Measurements from ENCODE around the gene GOLGA5.

GOLGA5 gene

DNA sequence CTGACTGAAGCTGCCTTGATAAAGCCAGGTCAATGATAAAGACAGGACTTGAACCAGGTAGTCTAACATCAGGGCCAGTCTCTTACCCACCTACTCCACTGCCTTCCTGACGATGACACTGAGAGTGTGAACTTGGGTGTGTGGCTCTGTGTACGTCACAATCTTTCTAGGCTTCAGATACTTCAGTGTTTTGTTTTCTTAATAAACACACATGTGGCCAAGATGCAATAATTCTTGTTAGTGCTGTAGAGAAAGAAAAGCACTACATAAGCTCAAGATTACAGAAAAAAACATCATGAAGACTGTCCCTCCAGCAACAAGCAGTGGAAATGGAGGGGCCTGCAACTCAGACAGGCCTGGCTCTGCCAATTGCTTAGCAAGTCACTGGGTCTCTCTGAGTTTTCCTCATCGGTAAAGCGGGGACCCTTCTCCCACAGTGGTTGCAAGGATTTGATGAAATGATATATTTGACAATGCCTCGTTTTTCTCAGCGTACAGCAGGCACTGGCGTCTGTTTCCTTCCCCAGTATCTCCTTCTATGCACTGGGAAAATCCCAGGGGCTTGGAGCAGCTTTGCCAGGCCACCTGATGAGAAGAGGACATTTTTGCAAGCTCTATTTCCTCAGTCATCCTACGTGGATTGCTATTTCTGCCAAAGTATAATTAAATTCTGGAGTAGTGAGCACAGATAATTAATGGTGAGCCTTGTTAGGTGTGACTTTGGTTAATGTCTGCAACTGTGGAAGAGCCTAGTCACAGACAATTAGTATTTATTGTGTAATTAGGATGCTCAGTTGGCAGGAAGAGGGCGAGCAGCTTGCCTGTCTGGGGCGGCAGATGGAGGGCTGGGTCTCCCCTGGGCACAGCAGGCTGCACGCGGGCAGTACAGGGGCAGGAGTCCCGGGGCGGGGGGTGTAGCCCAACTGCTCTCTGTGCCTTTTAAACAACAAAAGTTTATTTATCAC lies 73.1 kb downstream of the GOLGA5 start:
- no peak overlapping the region for H3K4me3 ChIP-seq (replicated peaks; ENCODE audit: low read depth, low read length)
- TF ChIP-seq, protein P1, sequence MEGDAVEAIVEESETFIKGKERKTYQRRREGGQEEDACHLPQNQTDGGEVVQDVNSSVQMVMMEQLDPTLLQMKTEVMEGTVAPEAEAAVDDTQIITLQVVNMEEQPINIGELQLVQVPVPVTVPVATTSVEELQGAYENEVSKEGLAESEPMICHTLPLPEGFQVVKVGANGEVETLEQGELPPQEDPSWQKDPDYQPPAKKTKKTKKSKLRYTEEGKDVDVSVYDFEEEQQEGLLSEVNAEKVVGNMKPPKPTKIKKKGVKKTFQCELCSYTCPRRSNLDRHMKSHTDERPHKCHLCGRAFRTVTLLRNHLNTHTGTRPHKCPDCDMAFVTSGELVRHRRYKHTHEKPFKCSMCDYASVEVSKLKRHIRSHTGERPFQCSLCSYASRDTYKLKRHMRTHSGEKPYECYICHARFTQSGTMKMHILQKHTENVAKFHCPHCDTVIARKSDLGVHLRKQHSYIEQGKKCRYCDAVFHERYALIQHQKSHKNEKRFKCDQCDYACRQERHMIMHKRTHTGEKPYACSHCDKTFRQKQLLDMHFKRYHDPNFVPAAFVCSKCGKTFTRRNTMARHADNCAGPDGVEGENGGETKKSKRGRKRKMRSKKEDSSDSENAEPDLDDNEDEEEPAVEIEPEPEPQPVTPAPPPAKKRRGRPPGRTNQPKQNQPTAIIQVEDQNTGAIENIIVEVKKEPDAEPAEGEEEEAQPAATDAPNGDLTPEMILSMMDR (IDR thresholded peaks at IDR 0.05; ENCODE audit: low read length, missing control alignments) = no peak

DNA sequence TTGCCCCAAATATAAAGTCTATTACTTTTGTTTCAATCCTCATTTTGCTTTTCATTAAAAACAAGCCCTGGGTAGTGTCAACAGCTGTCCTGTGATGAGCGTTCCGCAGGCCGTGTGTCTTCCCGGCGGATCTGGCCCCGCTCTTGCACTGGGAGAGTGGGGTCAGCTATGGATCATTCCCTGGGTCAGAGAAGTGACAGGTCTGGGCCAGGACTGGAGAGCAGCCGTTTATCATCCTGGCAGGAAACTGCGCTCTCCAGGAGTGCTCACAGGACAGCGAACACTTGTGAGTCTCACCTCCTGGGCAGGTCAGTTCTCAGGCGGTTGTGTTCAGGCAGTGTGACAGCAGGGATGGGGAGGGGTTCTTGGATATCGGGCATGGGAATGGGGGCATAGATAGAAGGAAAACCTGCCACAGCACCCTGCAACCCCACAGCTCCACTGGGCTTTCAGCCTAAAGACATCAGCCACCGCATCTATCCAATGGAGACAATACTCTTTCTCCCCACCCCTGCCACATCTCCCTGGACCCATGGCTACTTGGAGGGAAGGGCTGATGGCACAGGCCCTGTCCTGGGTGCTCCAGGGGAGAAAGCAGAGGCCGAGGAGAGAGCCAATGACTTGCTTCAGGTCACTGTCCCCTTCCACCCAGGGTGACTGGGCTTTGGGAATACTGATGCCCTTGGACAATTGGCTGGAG lies 81.0 kb downstream of the GOLGA5 start:
- no peak for DNase-seq (ENCODE audit: low read depth)
- TF ChIP-seq, protein P1 (IDR thresholded peaks at IDR 0.05; ENCODE audit: low read length, missing control alignments) = no peak
- no peak overlapping the region for H3K4me3 ChIP-seq (replicated peaks; ENCODE audit: low read depth, low read length)

More for the DNA sequence above, 73.1 kb downstream of the GOLGA5 start:
- no peak for DNase-seq (ENCODE audit: low read depth)

DNA sequence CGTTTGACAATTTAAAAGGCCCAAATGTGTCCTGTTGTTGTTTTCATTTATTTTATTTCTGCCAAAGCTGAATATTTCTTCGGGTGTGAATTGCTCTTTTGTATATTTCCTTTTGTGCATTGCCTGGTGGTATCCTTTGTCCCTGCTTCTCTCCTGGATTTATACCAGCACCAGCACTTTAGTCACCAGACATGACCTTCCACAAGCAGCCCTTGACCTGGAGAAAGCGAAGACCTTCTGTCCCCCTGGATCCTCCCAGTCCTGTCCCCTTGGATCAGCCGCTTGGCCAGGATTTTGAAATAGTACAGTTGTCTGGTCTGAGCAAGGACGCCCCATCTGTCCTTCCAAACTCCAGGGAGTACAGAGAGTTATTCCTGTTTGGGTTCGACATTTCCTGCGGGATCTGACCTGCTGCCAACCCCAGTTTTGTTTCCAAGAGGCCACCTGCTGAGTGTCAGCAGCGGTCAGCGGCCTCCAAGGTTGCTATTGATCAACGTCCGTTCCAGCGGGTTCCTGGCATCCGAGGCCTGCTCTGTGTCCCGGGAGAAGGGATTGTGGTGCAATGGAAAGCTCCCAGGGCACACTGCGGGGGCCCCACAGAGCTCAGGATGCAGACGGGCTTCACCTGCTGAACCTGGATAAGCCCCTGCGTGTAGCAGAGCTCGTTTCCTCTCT lies 83.8 kb downstream of the GOLGA5 start:
- peak; percentile 53 for DNase-seq (ENCODE audit: low read depth)
- TF ChIP-seq, protein P1 (IDR thresholded peaks at IDR 0.05; ENCODE audit: low read length, missing control alignments) = no peak
- no peak overlapping the region for H3K4me3 ChIP-seq (replicated peaks; ENCODE audit: low read depth, low read length)

DNA sequence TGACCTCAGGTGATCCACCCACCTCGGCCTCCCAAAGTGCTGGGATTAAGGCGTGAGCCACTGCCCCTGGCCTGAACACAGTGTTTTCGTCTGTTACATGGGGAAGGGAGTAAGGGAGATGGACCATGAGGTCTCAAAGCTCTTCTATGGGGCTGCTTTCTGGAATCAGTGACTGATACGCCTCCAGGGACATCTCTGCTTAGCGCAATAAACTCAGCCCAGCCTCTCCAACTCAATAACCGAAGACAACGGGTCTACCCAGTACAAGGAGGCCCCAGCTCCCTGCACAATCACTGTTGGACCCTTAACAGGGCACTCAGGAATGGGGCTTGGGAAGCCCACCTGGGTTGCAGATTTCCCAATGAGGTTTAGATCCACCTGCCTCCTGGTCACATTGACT lies 86.2 kb downstream of the GOLGA5 start:
- H3K4me3 ChIP-seq (replicated peaks; ENCODE audit: low read depth, low read length) = no peak overlapping the region
- TF ChIP-seq, protein P1 (IDR thresholded peaks at IDR 0.05; ENCODE audit: low read length, missing control alignments) = no peak
- no peak for DNase-seq (ENCODE audit: low read depth)

DNA sequence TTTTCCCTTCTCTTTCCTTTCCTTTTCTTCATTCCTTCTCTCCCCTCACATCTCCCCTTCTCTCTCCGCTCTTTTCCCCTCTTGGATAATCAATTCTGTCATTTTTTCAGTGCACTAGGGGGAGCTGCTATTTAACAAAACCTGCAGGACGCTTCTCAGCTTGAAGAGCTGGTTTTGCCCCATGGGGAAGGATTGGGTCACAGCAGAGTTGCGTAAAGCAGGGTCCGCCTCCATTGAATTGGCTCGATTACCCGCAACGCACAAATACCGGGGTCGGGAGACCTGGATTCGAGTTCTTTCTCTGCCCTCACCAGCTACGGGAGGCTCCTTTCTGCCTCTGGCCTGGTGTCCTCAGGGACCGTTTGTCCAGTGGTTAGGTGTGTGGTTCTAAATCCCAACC lies 86.7 kb downstream of the GOLGA5 start:
- TF ChIP-seq, protein P1 (IDR thresholded peaks at IDR 0.05; ENCODE audit: low read length, missing control alignments) = peak; percentile 36
- no peak overlapping the region for H3K4me3 ChIP-seq (replicated peaks; ENCODE audit: low read depth, low read length)
- DNase-seq (ENCODE audit: low read depth) = peak; percentile 60

DNA sequence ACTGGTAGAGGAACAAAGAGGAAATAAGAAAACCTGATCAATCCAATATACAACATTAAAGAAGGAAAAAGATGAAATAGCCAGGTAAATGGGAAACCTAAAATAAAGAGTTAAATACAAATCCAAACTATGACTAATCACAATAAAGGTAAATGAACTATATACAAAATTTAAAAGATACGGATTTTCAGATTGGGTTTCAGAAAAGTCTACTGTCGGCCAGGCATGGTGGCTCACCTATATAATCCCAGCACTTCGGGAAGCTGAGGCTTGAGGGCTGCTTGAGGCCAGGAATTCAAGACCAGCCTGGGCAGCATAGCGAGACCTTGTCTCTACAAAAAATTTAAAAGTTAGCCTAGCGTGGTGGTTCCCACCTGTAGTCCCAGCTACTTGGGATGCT lies 89.0 kb downstream of the GOLGA5 start:
- no peak for DNase-seq (ENCODE audit: low read depth)

More for the DNA sequence above, 89.0 kb downstream of the GOLGA5 start:
- H3K4me3 ChIP-seq (replicated peaks; ENCODE audit: low read depth, low read length) = no peak overlapping the region
- TF ChIP-seq, protein P1 (IDR thresholded peaks at IDR 0.05; ENCODE audit: low read length, missing control alignments) = no peak

Data from fibroblast of pulmonary artery (primary cell).